Gastrocnemius medialis (tissue), 4 donors: Measurements from ENCODE around the gene C10orf95. TPM values are rescaled to one million over a fixed set of nuclear protein-coding genes. Genes with fewer than 3 reads are reported as not detected.

Source experiments
- ATAC-seq, 2 donors: fragments of 150-250 bp; one replicate each; pipeline ENCODE4 v1.9.1; 2016
- DNase-seq, 2 donors: peaks; one replicate each; pipeline ENCODE4 v3.0.0-alpha.2; 2019
- H3K27ac ChIP-seq, 4 donors: fragments of 200-600 bp; sonication (generic); 1 replicate in 1 of 4; 2 replicates in 3 of 4; pipeline ENCODE4 v1.5.1; 2016 to 2018; ENCODE audit warnings: mild to moderate bottlenecking in 2 of 4, moderate library complexity in 1 of 4
- H3K27me3 ChIP-seq, 3 donors: fragments of 200-600 bp; sonication (generic) in 2 of 3; 1 replicate in 1 of 3; 2 replicates in 2 of 3; pipeline versions ENCODE4 v1.5.1 to v1.6.0; 2016 to 2019; ENCODE audit warnings: mild to moderate bottlenecking in 1 of 3, moderate library complexity in 1 of 3
- H3K36me3 ChIP-seq, 2 donors: fragments of 200-600 bp; sonication (generic) in 1 of 2; one replicate each; pipeline ENCODE4 v1.5.1; 2017 to 2018
- H3K4me1 ChIP-seq, 2 donors: fragments of 200-600 bp; sonication (generic) in 1 of 2; one replicate each; pipeline ENCODE4 v1.5.1; 2016 to 2017; ENCODE audit warnings: mild to moderate bottlenecking in 2 of 2
- H3K4me3 ChIP-seq, 4 donors: fragments of 200-600 bp; sonication (generic) in 3 of 4; 1 replicate in 1 of 4; 2 replicates in 3 of 4; pipeline ENCODE4 v1.5.1; 2016 to 2019; ENCODE audit warnings: mild to moderate bottlenecking in 2 of 4
- H3K9me3 ChIP-seq, 3 donors: fragments of 200-600 bp; sonication (generic) in 2 of 3; 1 replicate in 1 of 3; 2 replicates in 2 of 3; pipeline ENCODE4 v1.5.1; 2016 to 2019
- CTCF ChIP-seq, 5 experiments: fragments of 450-650 bp in 3 of 5; fragments of 200-600 bp in 2 of 5; sonication (generic) in 2 of 5; IDR thresholded peaks in 4 of 5; conservative IDR thresholded peaks in 1 of 5; 1 replicate in 4 of 5; 2 replicates in 1 of 5; pipeline ENCODE4 v1.5.1; 2016 to 2019; ENCODE audit warnings: antibody characterized with exemption in 5 of 5, mild to moderate bottlenecking in 3 of 5, moderate library complexity in 3 of 5
- POLR2A ChIP-seq, 2 donors: fragments of 450-650 bp; IDR thresholded peaks; one replicate each; pipeline ENCODE4 v1.6.1; 2017; ENCODE audit warnings: antibody characterized with exemption in 2 of 2, mild to moderate bottlenecking in 2 of 2, moderate library complexity in 2 of 2
- in situ Hi-C, 4 donors: fragments of 200-750 bp; cut with MboI; loops; one replicate each; pipeline versions ENCODE4 v1.15.0 to v1.8.0; 2017; ENCODE audit warnings: low sequenced_read_pairs in 4 of 4
- intact Hi-C: fragments of 100-400 bp; cut with DNase I; formaldehyde crosslinking; loops from one replicate; pipeline ENCODE4 v1.15.1; 2023; ENCODE audit warnings: low total_unique reads
- total RNA-seq, 4 donors: library from RNA; depleted of rRNA; stranded (reverse); fragments of >200 nt; gene quantifications; one replicate each; pipeline versions ENCODE4 v1.1.0 to v1.2.3, GENCODE V29; 2016

The C10orf95 gene
- total RNA-seq, 4 donors from 2014 or later: not detected

- no peak for ATAC-seq
- intact Hi-C loops: no loop called here
- peaks cover 6 to 11% (median 9%) of the 10 kb centered on the region in 3 donors for H3K27me3 ChIP-seq
- no peak overlapping the region for H3K27ac ChIP-seq
- no peak for TF ChIP-seq POLR2A (IDR thresholded peaks at IDR 0.05)
- no peak for TF ChIP-seq CTCF (IDR thresholded peaks at IDR 0.05 in 4 of 5, conservative IDR thresholded peaks at IDR 0.05 in 1 of 5)
- in situ Hi-C loops: no loop called here
- H3K4me3 ChIP-seq: no peak overlapping the region
- H3K9me3 ChIP-seq: no peaks in the 10 kb centered on the region
- no peak for DNase-seq
- no peaks in the 10 kb centered on the region for H3K36me3 ChIP-seq
- no peaks in the 10 kb centered on the region for H3K4me1 ChIP-seq
These were observed 13.8 kb downstream of the C10orf95 start for GRCh38 chr10:102437515-102437914.

- no peaks in the 10 kb centered on the region for H3K36me3 ChIP-seq
- peaks cover 6 to 8% of the 10 kb centered on the region in 2 donors for H3K4me1 ChIP-seq
- peaks cover 6 to 11% (median 9%) of the 10 kb centered on the region in 3 donors for H3K27me3 ChIP-seq
- in situ Hi-C loops: no loop called here
- intact Hi-C loops: no loop called here
- no peak overlapping the region for H3K4me3 ChIP-seq
- no peak overlapping the region for H3K27ac ChIP-seq
- no peaks in the 10 kb centered on the region for H3K9me3 ChIP-seq
- DNase-seq (no peak), ATAC-seq (no peak)
- TF ChIP-seq CTCF (IDR thresholded peaks at IDR 0.05 in 4 of 5, conservative IDR thresholded peaks at IDR 0.05 in 1 of 5) (no peak), POLR2A (IDR thresholded peaks at IDR 0.05) (no peak)
These were observed 15.0 kb downstream of the C10orf95 start for GRCh38 chr10:102436312-102436711.

GRCh38 chr10:102435529-102436233 lies 15.7 kb downstream of the C10orf95 start:
- Histone ChIP-seq H3K36me3 (no peaks in the 10 kb centered on the region), H3K9me3 (no peaks in the 10 kb centered on the region), H3K4me3 (no peak overlapping the region), H3K4me1 (peaks cover 6 to 12% of the 10 kb centered on the region in 2 donors), H3K27me3 (peaks cover 6 to 11% (median 9%) of the 10 kb centered on the region in 3 donors), H3K27ac (no peak overlapping the region)
- no peak for DNase-seq
- intact Hi-C loops (no loop called here), in situ Hi-C loops (no loop called here)
- TF ChIP-seq CTCF (IDR thresholded peaks at IDR 0.05 in 4 of 5, conservative IDR thresholded peaks at IDR 0.05 in 1 of 5) (no peak), POLR2A (IDR thresholded peaks at IDR 0.05) (no peak)
- no peak for ATAC-seq

- Histone ChIP-seq H3K4me1 (peaks cover 6 to 12% of the 10 kb centered on the region in 2 donors), H3K27ac (no peak overlapping the region), H3K36me3 (no peaks in the 10 kb centered on the region), H3K9me3 (no peaks in the 10 kb centered on the region), H3K4me3 (no peak overlapping the region), H3K27me3 (peaks cover 6 to 11% (median 9%) of the 10 kb centered on the region in 3 donors)
- intact Hi-C loops (no loop called here), in situ Hi-C loops (no loop called here)
- ATAC-seq: no peak
- no peak for DNase-seq
- no peak for TF ChIP-seq CTCF (IDR thresholded peaks at IDR 0.05 in 4 of 5, conservative IDR thresholded peaks at IDR 0.05 in 1 of 5)
These were observed 16.2 kb downstream of the C10orf95 start for GRCh38 chr10:102435133-102435497.
